Activated CD8-positive, alpha-beta T cell treated with anti-CD3 and anti-CD28 coated beads for 36 hours (primary cell): ENCODE measurements around the gene ASCC3. TPM values are rescaled to one million over a fixed set of nuclear protein-coding genes. Genes with fewer than 3 reads are reported as not detected.

Experiments used
- ATAC-seq: fragments of 200-7000 bp; cut with Tn5 transposase; one replicate; pipeline ENCODE4 v1.10.0; 2021; ENCODE audit warnings: mild to moderate bottlenecking, moderate library complexity
- CTCF ChIA-PET: fragments of 350-600 bp; sonication (Branson Sonifier 250); formaldehyde crosslinking; loops from one replicate; lab custom pipeline; 2021; ENCODE audit warnings: antibody characterized with exemption; lab: Charles Lee
- POLR2A ChIA-PET: fragments of 350-600 bp; sonication (Branson Sonifier 250); formaldehyde crosslinking; loops from one replicate; lab custom pipeline; 2021; ENCODE audit warnings: antibody characterized with exemption; lab: Charles Lee
- DNase-seq: peaks from one replicate; pipeline ENCODE4 v3.0.0-alpha.2; 2020
- H3K27ac Mint-ChIP-seq: one replicate; pipeline ENCODE4 v1.8.0; 2021; ENCODE audit warnings: mild to moderate bottlenecking, mixed read lengths
- H3K27me3 Mint-ChIP-seq: one replicate; pipeline ENCODE4 v1.8.0; 2021; ENCODE audit warnings: mixed read lengths
- H3K36me3 Mint-ChIP-seq: one replicate; pipeline ENCODE4 v1.8.0; 2021; ENCODE audit warnings: low read depth, mixed read lengths
- H3K4me1 Mint-ChIP-seq: one replicate; pipeline ENCODE4 v1.8.0; 2021; ENCODE audit warnings: low read depth, mixed read lengths
- H3K4me3 Mint-ChIP-seq: one replicate; pipeline ENCODE4 v1.8.0; 2021; ENCODE audit warnings: mild to moderate bottlenecking, moderate library complexity, mixed read lengths
- H3K9me3 Mint-ChIP-seq: one replicate; pipeline ENCODE4 v1.8.0; 2021; ENCODE audit warnings: mixed read lengths
- CTCF ChIP-seq: fragments of 200-600 bp; IDR thresholded peaks from one replicate; pipeline ENCODE4 v1.8.0; 2022; ENCODE audit warnings: antibody characterized with exemption, mild to moderate bottlenecking
- intact Hi-C: fragments of 100-400 bp; cut with micrococcal nuclease; formaldehyde crosslinking; loops from one replicate; pipeline ENCODE4 v1.10.0; 2022
- total RNA-seq, 2 experiments: library from RNA; stranded (reverse); gene quantifications; one replicate each; pipeline ENCODE4 v1.2.3, GENCODE V29; 2021

The ASCC3 gene
- total RNA-seq, 2 experiments from 2014 or later, result 50.2 to 50.5 TPM

GRCh38 chr6:100704961-100705360 lies 176.2 kb downstream of the ASCC3 start:
- intact Hi-C loops, result no loop called here
- peaks cover 16% of the 10 kb centered on the region for H3K4me1 Mint-ChIP-seq
- H3K9me3 Mint-ChIP-seq, result peaks cover 11% of the 10 kb centered on the region
- no peaks in the 10 kb centered on the region for H3K27me3 Mint-ChIP-seq
- no peak overlapping the region for H3K4me3 Mint-ChIP-seq
- no peak overlapping the region for H3K27ac Mint-ChIP-seq
- ATAC-seq, result no peak
- peaks cover 32% of the 10 kb centered on the region for H3K36me3 Mint-ChIP-seq
- no peak for TF ChIP-seq CTCF
- POLR2A ChIA-PET, result no interaction called here
- CTCF ChIA-PET, result no interaction called here
- no peak for DNase-seq

- ChIA-PET CTCF (interaction anchor here (0.7 kb wide), 1 partner anchor 17 kb away, joined by 4 read pairs; no protein-coding TSS in a partner anchor), POLR2A (no interaction called here)
- Mint-ChIP-seq H3K9me3 (peaks cover 18% of the 10 kb centered on the region), H3K36me3 (peaks cover 42% of the 10 kb centered on the region), H3K27ac (peak overlapping the region; percentile 46), H3K4me3 (no peak overlapping the region), H3K4me1 (peaks cover 15% of the 10 kb centered on the region), H3K27me3 (no peaks in the 10 kb centered on the region)
- intact Hi-C loops, result no loop called here
- TF ChIP-seq CTCF, result no peak
- DNase-seq (peak; percentile 7), ATAC-seq (no peak)
Observed at GRCh38 chr6:100701728-100702127, 179.4 kb downstream of the ASCC3 start.

- no peak for TF ChIP-seq CTCF
- Mint-ChIP-seq H3K4me3 (no peak overlapping the region), H3K36me3 (peaks cover 44% of the 10 kb centered on the region), H3K27ac (no peak overlapping the region), H3K4me1 (peaks cover 15% of the 10 kb centered on the region), H3K9me3 (peaks cover 18% of the 10 kb centered on the region), H3K27me3 (no peaks in the 10 kb centered on the region)
- CTCF ChIA-PET, result no interaction called here
- POLR2A ChIA-PET, result no interaction called here
- ATAC-seq (no peak), DNase-seq (no peak)
- intact Hi-C loops, result no loop called here
Observed at GRCh38 chr6:100700009-100700408, 181.1 kb downstream of the ASCC3 start.

GRCh38 chr6:100695445-100695844 lies 185.7 kb downstream of the ASCC3 start:
- no peaks in the 10 kb centered on the region for H3K4me1 Mint-ChIP-seq
- ChIA-PET CTCF (no interaction called here), POLR2A (no interaction called here)
- H3K36me3 Mint-ChIP-seq, result peaks cover 18% of the 10 kb centered on the region
- H3K9me3 Mint-ChIP-seq, result peaks cover 7% of the 10 kb centered on the region
- no peak overlapping the region for H3K27ac Mint-ChIP-seq
- intact Hi-C loops, result no loop called here
- TF ChIP-seq CTCF, result no peak
- H3K27me3 Mint-ChIP-seq, result no peaks in the 10 kb centered on the region
- DNase-seq (no peak), ATAC-seq (no peak)
- H3K4me3 Mint-ChIP-seq, result no peak overlapping the region

GRCh38 chr6:100693249-100693927 lies 187.7 kb downstream of the ASCC3 start:
- POLR2A ChIA-PET, result no interaction called here
- ATAC-seq (no peak), DNase-seq (no peak)
- Mint-ChIP-seq H3K4me1 (no peaks in the 10 kb centered on the region), H3K27me3 (no peaks in the 10 kb centered on the region), H3K27ac (no peak overlapping the region), H3K36me3 (peaks cover 4% of the 10 kb centered on the region), H3K9me3 (no peaks in the 10 kb centered on the region), H3K4me3 (no peak overlapping the region)
- TF ChIP-seq CTCF, result no peak
- CTCF ChIA-PET, result no interaction called here
- intact Hi-C loops, result no loop called here
